Neural crest cell (in vitro differentiated cells): ENCODE measurements around the gene CCNY. TPM values are rescaled to one million over a fixed set of nuclear protein-coding genes. Genes with fewer than 3 reads are reported as not detected.

Experiments
- DNase-seq: peaks from one replicate; pipeline ENCODE4 v3.0.0; 2021; ENCODE audit warnings: low read depth, mixed read lengths, low spot score
- H3K27ac Mint-ChIP-seq: one replicate; pipeline ENCODE4 v1.8.0; 2021; ENCODE audit warnings: mild to moderate bottlenecking, mixed read lengths; ENCODE audit not compliant: unreplicated experiment
- H3K27me3 Mint-ChIP-seq: 2 replicates; pipeline ENCODE4 v1.8.0; 2021; ENCODE audit warnings: low read depth, mild to moderate bottlenecking, mixed read lengths
- H3K36me3 Mint-ChIP-seq: 2 replicates; pipeline ENCODE4 v1.8.0; 2021; ENCODE audit warnings: low read depth, mild to moderate bottlenecking, mixed read lengths
- H3K4me1 Mint-ChIP-seq: 2 replicates; pipeline ENCODE4 v1.8.0; 2021; ENCODE audit warnings: mixed read lengths
- H3K4me3 Mint-ChIP-seq: one replicate; pipeline ENCODE4 v1.8.0; 2021; ENCODE audit warnings: mild to moderate bottlenecking, mixed read lengths
- H3K9me3 Mint-ChIP-seq: 2 replicates; pipeline ENCODE4 v1.8.0; 2021; ENCODE audit warnings: mixed read lengths
- CTCF ChIP-seq: fragments of 200-600 bp; sonication (generic); conservative IDR thresholded peaks from 2 replicates; pipeline ENCODE4 v1.5.0; 2021; ENCODE audit warnings: antibody characterized with exemption, mild to moderate bottlenecking
- total RNA-seq: library from RNA; stranded (reverse); gene quantifications from 2 replicates; pipeline ENCODE4 v1.2.1, GENCODE V29; 2021

Gene CCNY
- total RNA-seq, 1 donor from 2014 or later, result 57.0 TPM

GRCh38 chr10:35605191-35605590 lies 268.9 kb downstream of the CCNY start, which contains the start of gene GJD4:
TSS of gene GJD4 (plus strand) at chr10:35605341. CDS start at chr10:35605568, 227 bp downstream.
- H3K4me1 Mint-ChIP-seq, result no peaks in the 10 kb centered on the region
- H3K27ac Mint-ChIP-seq, result no peak within 1 kb of the TSS

DNA sequence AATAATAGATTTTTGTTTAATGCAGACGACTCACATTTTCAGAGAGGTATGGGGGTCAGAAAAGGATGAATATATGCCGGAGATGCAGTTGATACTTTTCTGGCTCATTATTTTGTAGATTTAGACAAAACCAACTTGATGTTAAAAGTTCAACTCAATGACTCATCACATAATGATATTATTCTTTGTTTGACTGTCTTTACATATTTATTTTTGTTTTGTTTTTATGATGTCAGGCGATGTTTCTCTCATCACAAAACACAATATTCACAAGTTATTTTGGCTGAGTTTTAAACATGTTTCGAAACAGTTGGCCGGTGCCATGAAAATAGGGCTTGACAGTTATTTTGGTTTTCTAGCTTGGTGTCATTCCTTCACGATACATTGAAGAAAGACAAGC lies 270.1 kb downstream of the CCNY start:
- no peak overlapping the region for H3K4me3 Mint-ChIP-seq
- no peaks in the 10 kb centered on the region for H3K27me3 Mint-ChIP-seq
- no peaks in the 10 kb centered on the region for H3K36me3 Mint-ChIP-seq
- no peaks in the 10 kb centered on the region for H3K4me1 Mint-ChIP-seq
- DNase-seq, result no peak
- H3K9me3 Mint-ChIP-seq, result peaks cover 3% of the 10 kb centered on the region
- H3K27ac Mint-ChIP-seq, result no peak overlapping the region
- TF ChIP-seq CTCF, result no peak

More at GRCh38 chr10:35605191-35605590, 268.9 kb downstream of the CCNY start, which contains the start of gene GJD4:
- DNase-seq, result no peak
- peaks cover 4% of the 10 kb centered on the region for H3K9me3 Mint-ChIP-seq
- peaks cover 3% of the 10 kb centered on the region for H3K27me3 Mint-ChIP-seq
- no peaks in the 10 kb centered on the region for H3K36me3 Mint-ChIP-seq
- TF ChIP-seq CTCF, result no peak
- no peak within 1 kb of the TSS for H3K4me3 Mint-ChIP-seq

GRCh38 chr10:35607475-35608327 lies 271.4 kb downstream of the CCNY start:
- TF ChIP-seq CTCF, result no peak
- DNase-seq, result no peak
- H3K36me3 Mint-ChIP-seq, result no peaks in the 10 kb centered on the region
- H3K4me3 Mint-ChIP-seq, result no peak overlapping the region
- H3K27me3 Mint-ChIP-seq, result peaks cover 10% of the 10 kb centered on the region
- H3K27ac Mint-ChIP-seq, result no peak overlapping the region
- peaks cover 2% of the 10 kb centered on the region for H3K9me3 Mint-ChIP-seq
- H3K4me1 Mint-ChIP-seq, result no peaks in the 10 kb centered on the region

GRCh38 chr10:35608328-35608672 lies 272.0 kb downstream of the CCNY start:
- H3K36me3 Mint-ChIP-seq, result no peaks in the 10 kb centered on the region
- no peak overlapping the region for H3K27ac Mint-ChIP-seq
- peaks cover 14% of the 10 kb centered on the region for H3K27me3 Mint-ChIP-seq

DNA sequence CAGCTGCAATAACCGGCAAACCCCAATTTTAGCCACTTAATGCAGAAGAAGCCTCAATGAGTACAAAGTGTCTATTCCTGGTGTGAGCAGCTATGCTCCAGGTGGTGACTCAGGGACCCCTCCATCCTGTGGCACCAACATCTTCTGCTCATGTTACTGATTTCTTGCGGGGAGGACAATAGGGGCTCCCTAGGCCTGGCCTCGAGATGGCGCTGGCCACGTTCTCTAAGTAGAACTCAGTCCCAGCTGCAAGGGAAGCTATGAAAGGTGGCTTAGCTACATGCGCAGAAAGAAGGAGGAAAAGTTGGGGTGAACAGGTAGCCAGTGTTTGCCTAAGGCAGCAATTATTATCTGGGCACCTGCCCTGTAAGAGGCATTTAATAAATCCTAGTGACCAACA lies 275.4 kb downstream of the CCNY start:
- no peak for TF ChIP-seq CTCF
- Mint-ChIP-seq H3K27me3 (peaks cover 32% of the 10 kb centered on the region), H3K9me3 (no peaks in the 10 kb centered on the region), H3K4me3 (no peak overlapping the region), H3K27ac (no peak overlapping the region), H3K4me1 (no peaks in the 10 kb centered on the region), H3K36me3 (no peaks in the 10 kb centered on the region)
- DNase-seq, result no peak

More at GRCh38 chr10:35608328-35608672, 272.0 kb downstream of the CCNY start:
- Mint-ChIP-seq H3K4me3 (no peak overlapping the region), H3K9me3 (peaks cover 2% of the 10 kb centered on the region), H3K4me1 (no peaks in the 10 kb centered on the region)
- DNase-seq, result no peak
- no peak for TF ChIP-seq CTCF
